ENCODE results near the gene TAB2.

DNA sequence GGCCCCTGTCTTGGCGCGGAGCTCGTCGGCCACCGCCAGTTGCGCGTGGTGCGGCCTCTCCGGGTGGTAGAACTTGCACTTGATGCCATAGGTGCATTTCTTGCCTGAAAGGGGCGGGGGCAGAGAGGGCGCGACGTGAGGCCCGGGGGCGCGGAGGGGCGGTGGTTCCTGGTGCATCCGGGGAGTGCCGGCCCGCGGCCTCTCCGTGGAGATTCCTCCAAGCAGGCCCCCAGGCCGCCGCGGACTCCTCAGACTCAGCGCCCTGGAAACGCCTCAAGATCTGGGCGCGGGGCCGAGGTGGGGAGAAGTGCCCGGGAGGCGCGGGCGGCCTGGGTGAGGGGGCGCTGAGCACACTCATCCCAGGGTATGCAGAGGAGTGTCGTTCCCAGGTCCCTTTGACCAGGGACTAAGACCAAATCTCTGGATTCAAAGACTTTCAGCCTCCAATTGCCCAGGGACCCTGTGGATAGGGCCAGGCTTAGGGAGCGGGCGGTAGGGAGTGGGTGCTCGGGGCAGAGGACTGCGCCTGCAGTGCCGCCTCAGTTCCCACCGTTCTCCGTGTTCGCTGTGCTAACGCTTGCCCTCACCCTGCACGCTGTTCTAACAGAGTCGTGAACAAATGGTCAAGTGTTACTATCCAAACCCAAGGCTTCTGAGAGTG, 134.0 kb downstream of the TAB2 start:
- TF ChIP-seq, protein P1, sequence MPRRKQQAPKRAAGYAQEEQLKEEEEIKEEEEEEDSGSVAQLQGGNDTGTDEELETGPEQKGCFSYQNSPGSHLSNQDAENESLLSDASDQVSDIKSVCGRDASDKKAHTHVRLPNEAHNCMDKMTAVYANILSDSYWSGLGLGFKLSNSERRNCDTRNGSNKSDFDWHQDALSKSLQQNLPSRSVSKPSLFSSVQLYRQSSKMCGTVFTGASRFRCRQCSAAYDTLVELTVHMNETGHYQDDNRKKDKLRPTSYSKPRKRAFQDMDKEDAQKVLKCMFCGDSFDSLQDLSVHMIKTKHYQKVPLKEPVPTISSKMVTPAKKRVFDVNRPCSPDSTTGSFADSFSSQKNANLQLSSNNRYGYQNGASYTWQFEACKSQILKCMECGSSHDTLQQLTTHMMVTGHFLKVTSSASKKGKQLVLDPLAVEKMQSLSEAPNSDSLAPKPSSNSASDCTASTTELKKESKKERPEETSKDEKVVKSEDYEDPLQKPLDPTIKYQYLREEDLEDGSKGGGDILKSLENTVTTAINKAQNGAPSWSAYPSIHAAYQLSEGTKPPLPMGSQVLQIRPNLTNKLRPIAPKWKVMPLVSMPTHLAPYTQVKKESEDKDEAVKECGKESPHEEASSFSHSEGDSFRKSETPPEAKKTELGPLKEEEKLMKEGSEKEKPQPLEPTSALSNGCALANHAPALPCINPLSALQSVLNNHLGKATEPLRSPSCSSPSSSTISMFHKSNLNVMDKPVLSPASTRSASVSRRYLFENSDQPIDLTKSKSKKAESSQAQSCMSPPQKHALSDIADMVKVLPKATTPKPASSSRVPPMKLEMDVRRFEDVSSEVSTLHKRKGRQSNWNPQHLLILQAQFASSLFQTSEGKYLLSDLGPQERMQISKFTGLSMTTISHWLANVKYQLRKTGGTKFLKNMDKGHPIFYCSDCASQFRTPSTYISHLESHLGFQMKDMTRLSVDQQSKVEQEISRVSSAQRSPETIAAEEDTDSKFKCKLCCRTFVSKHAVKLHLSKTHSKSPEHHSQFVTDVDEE (CRISPR knock-in tag; IDR thresholded peaks at IDR 0.05) = no peak
- TF ChIP-seq, protein P2, sequence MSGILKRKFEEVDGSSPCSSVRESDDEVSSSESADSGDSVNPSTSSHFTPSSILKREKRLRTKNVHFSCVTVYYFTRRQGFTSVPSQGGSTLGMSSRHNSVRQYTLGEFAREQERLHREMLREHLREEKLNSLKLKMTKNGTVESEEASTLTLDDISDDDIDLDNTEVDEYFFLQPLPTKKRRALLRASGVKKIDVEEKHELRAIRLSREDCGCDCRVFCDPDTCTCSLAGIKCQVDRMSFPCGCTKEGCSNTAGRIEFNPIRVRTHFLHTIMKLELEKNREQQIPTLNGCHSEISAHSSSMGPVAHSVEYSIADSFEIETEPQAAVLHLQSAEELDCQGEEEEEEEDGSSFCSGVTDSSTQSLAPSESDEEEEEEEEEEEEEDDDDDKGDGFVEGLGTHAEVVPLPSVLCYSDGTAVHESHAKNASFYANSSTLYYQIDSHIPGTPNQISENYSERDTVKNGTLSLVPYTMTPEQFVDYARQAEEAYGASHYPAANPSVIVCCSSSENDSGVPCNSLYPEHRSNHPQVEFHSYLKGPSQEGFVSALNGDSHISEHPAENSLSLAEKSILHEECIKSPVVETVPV (CRISPR knock-in tag; IDR thresholded peaks at IDR 0.05) = no peak
- no peak for TF ChIP-seq ARNTL (CRISPR knock-in tag; IDR thresholded peaks at IDR 0.05; ENCODE audit: borderline replicate concordance, low read depth)
- no peak for TF ChIP-seq PPARA (CRISPR knock-in tag; IDR thresholded peaks at IDR 0.05; ENCODE audit: borderline replicate concordance)
- TF ChIP-seq TCF4 (CRISPR knock-in tag; IDR thresholded peaks at IDR 0.05; ENCODE audit: borderline replicate concordance) = no peak
- TF ChIP-seq OSR1 (CRISPR knock-in tag; IDR thresholded peaks at IDR 0.05) = no peak
- TF ChIP-seq, protein P3, sequence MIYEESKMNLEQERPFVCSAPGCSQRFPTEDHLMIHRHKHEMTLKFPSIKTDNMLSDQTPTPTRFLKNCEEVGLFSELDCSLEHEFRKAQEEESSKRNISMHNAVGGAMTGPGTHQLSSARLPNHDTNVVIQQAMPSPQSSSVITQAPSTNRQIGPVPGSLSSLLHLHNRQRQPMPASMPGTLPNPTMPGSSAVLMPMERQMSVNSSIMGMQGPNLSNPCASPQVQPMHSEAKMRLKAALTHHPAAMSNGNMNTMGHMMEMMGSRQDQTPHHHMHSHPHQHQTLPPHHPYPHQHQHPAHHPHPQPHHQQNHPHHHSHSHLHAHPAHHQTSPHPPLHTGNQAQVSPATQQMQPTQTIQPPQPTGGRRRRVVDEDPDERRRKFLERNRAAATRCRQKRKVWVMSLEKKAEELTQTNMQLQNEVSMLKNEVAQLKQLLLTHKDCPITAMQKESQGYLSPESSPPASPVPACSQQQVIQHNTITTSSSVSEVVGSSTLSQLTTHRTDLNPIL (CRISPR knock-in tag; IDR thresholded peaks at IDR 0.05; ENCODE audit: low read depth) = no peak
- no peak for TF ChIP-seq ZNF565 (CRISPR knock-in tag; conservative IDR thresholded peaks at IDR 0.05; ENCODE audit: low read depth)
- TF ChIP-seq ISL1 (CRISPR knock-in tag; IDR thresholded peaks at IDR 0.05) = no peak

Measured in SK-N-SH treated with all-trans-retinoic acid at 6 μM for 48 hours (cell line).